Stimulated activated CD8-positive, alpha-beta memory T cell treated with anti-CD3 and anti-CD28 coated beads, Interleukin-4, amount 100 ng/mL, for 1 hour (primary cell): ENCODE data around the gene ATE1.

ENCODE experiments used
- DNase-seq, 2 donors: peaks; one replicate each; pipeline ENCODE4 v3.0.0-alpha.2; 2020; ENCODE audit warnings: low read depth in 2 of 2, low spot score in 1 of 2

Gene ATE1

GRCh38 chr10:121741248-121741792, 186.5 kb downstream of the ATE1 start:
- no peak for DNase-seq

- DNase-seq, result no peak
Measured at GRCh38 chr10:121740069-121740468, 187.8 kb downstream of the ATE1 start.

- no peak for DNase-seq
Measured at GRCh38 chr10:121739114-121739513, 188.7 kb downstream of the ATE1 start.

GRCh38 chr10:121736315-121737130, 191.3 kb downstream of the ATE1 start:
- DNase-seq, result no peak

GRCh38 chr10:121735263-121735662, 192.6 kb downstream of the ATE1 start:
- no peak for DNase-seq

GRCh38 chr10:121734589-121735045, 193.2 kb downstream of the ATE1 start:
- DNase-seq, result no peak

GRCh38 chr10:121732656-121733445, 195.0 kb downstream of the ATE1 start:
- no peak for DNase-seq

- no peak for DNase-seq
Measured at GRCh38 chr10:121732172-121732571, 195.7 kb downstream of the ATE1 start.

GRCh38 chr10:121724282-121724681, 203.5 kb downstream of the ATE1 start:
- no peak for DNase-seq

- DNase-seq, result no peak
Measured at GRCh38 chr10:121722665-121723064, 205.2 kb downstream of the ATE1 start.

- no peak for DNase-seq
Measured at GRCh38 chr10:121721257-121721656, 206.6 kb downstream of the ATE1 start.

GRCh38 chr10:121715969-121716368, 211.9 kb downstream of the ATE1 start:
- no peak for DNase-seq

- DNase-seq, result no peak
Measured at GRCh38 chr10:121715076-121715475, 212.8 kb downstream of the ATE1 start.

- no peak for DNase-seq
Measured at GRCh38 chr10:121713486-121713885, 214.3 kb downstream of the ATE1 start.

- no peak for DNase-seq
Measured at GRCh38 chr10:121710971-121711370, 216.9 kb downstream of the ATE1 start.

- no peak for DNase-seq
Measured at GRCh38 chr10:121710207-121710606, 217.6 kb downstream of the ATE1 start.

- no peak for DNase-seq
Measured at GRCh38 chr10:121709675-121710073, 218.2 kb downstream of the ATE1 start.

- no peak for DNase-seq
Measured at GRCh38 chr10:121708728-121709674, 218.8 kb downstream of the ATE1 start.

- no peak for DNase-seq
Measured at GRCh38 chr10:121702351-121703320, 225.2 kb downstream of the ATE1 start.

- DNase-seq, result no peak
Measured at GRCh38 chr10:121700416-121700815, 227.4 kb downstream of the ATE1 start.
